ENCODE measurements around the gene UBA3. TPM values are rescaled to one million over a fixed set of nuclear protein-coding genes. Genes with fewer than 3 reads are reported as not detected.

The UBA3 gene
- total and polyA plus RNA-seq, 2 donors (not counting 3 experiments of a cell fraction or from before 2014, with no cell fraction given), result 39.4 to 84.6 TPM

- ChIA-PET CTCF (interaction anchor here (1.1 kb wide), 1 partner anchor 12 kb away, joined by 3 read pairs; no protein-coding TSS in a partner anchor), POLR2A (interaction anchor here (0.7 kb wide), 1 partner anchor 66 kb away, joined by 4 read pairs; the partner anchor contains the start of gene EOGT)
- intact Hi-C loops (cut with micrococcal nuclease), result loop anchor here (1.0 kb wide), 1 partner anchor 27 kb away; the partner anchor contains the start of gene TMF1
- FAIRE-seq (peak; percentile 31), DNase-seq (ENCODE audit: low read depth, low spot score) (peak; percentile 38)
- dilution Hi-C loops (cut with MboI; ENCODE audit: extremely low pct_ligation_motif_present, low sequenced_read_pairs), result no loop called here
- Histone ChIP-seq H3K27me3 (ENCODE audit: control insufficient read depth in 2 of 2, insufficient read depth in 2 of 2, low read length in 2 of 2) (no peaks in the 10 kb centered on the region), H3K9me1 (replicated peaks; ENCODE audit: control insufficient read depth, extremely low read depth, insufficient read depth, low read length) (no peaks in the 10 kb centered on the region), H3K9me3 (replicated peaks; ENCODE audit: control insufficient read depth, insufficient read depth, low read length) (no peaks in the 10 kb centered on the region), H3K36me3 (ENCODE audit: control insufficient read depth in 2 of 2, extremely low read depth in 1 of 2, insufficient read depth in 2 of 2, low read length in 2 of 2) (peaks cover 0 to 2% of the 10 kb centered on the region in 2 experiments), H3K4me3 (replicated peaks in 1 of 3; ENCODE audit: insufficient read depth in 1 of 3, low read depth in 1 of 3, low read length in 3 of 3) (peak overlapping the region; percentile 44 to 95 (median 92)), H3K27ac (ENCODE audit: insufficient read depth, low read depth, low read length) (peak overlapping the region; percentile 13), H3K9ac (replicated peaks; ENCODE audit: extremely low read depth, insufficient read depth, low read length) (peak overlapping the region; percentile 61), H4K20me1 (replicated peaks; ENCODE audit: control insufficient read depth, extremely low read depth, insufficient read depth, low read length) (no peaks in the 10 kb centered on the region), H3K4me2 (ENCODE audit: insufficient read depth, low read length) (peak overlapping the region; percentile 96), H3K4me1 (ENCODE audit: control insufficient read depth, extremely low read depth, insufficient read depth, low read length) (peaks cover 54% of the 10 kb centered on the region), H2AFZ (ENCODE audit: low read depth, low read length) (peak overlapping the region; percentile 23), H3K79me2 (ENCODE audit: control insufficient read depth, insufficient read depth, low read length) (peaks cover 28% of the 10 kb centered on the region)
- TF ChIP-seq GATA2 (IDR thresholded peaks at IDR 0.05; ENCODE audit: insufficient read depth, insufficient read length, low read depth, low read length) (no peak), FOS (IDR thresholded peaks at IDR 0.05; ENCODE audit: borderline replicate concordance, insufficient read depth, low read length) (no peak), POLR2AphosphoS5 (IDR thresholded peaks at IDR 0.05; ENCODE audit: insufficient read depth, low read depth, low read length) (no peak), JUN (IDR thresholded peaks at IDR 0.05; ENCODE audit: borderline replicate concordance, insufficient read depth, insufficient read length, low read depth) (no peak)
- TSS peak; percentile 54 for BruUV-seq (replicated peaks)
These were observed 651 bp downstream of the UBA3 start for GRCh38 chr3:69079269-69080159.

- BruUV-seq (replicated peaks), result no TSS peak
- Histone ChIP-seq H2AFZ (ENCODE audit: low read depth, low read length) (no peak overlapping the region), H3K27ac (ENCODE audit: insufficient read depth, low read depth, low read length) (no peak overlapping the region), H3K4me3 (replicated peaks in 1 of 3; ENCODE audit: insufficient read depth in 1 of 3, low read depth in 1 of 3, low read length in 3 of 3) (no peak overlapping the region), H3K79me2 (ENCODE audit: control insufficient read depth, insufficient read depth, low read length) (peaks cover 17% of the 10 kb centered on the region), H3K9ac (replicated peaks; ENCODE audit: extremely low read depth, insufficient read depth, low read length) (no peak overlapping the region), H3K36me3 (ENCODE audit: control insufficient read depth in 2 of 2, extremely low read depth in 1 of 2, insufficient read depth in 2 of 2, low read length in 2 of 2) (peaks cover 2 to 4% of the 10 kb centered on the region in 2 experiments), H3K4me2 (ENCODE audit: insufficient read depth, low read length) (no peak overlapping the region), H3K4me1 (ENCODE audit: control insufficient read depth, extremely low read depth, insufficient read depth, low read length) (peaks cover 3% of the 10 kb centered on the region), H3K27me3 (ENCODE audit: control insufficient read depth in 2 of 2, insufficient read depth in 2 of 2, low read length in 2 of 2) (no peaks in the 10 kb centered on the region), H3K9me3 (replicated peaks; ENCODE audit: control insufficient read depth, insufficient read depth, low read length) (no peaks in the 10 kb centered on the region), H4K20me1 (replicated peaks; ENCODE audit: control insufficient read depth, extremely low read depth, insufficient read depth, low read length) (no peaks in the 10 kb centered on the region), H3K9me1 (replicated peaks; ENCODE audit: control insufficient read depth, extremely low read depth, insufficient read depth, low read length) (no peaks in the 10 kb centered on the region)
- DNase-seq (ENCODE audit: low read depth, low spot score) (no peak), FAIRE-seq (no peak)
- CTCF ChIA-PET, result no interaction called here
- intact Hi-C loops (cut with micrococcal nuclease) (no loop called here), dilution Hi-C loops (cut with MboI; ENCODE audit: extremely low pct_ligation_motif_present, low sequenced_read_pairs) (no loop called here)
- POLR2A ChIA-PET, result no interaction called here
- TF ChIP-seq GATA2 (IDR thresholded peaks at IDR 0.05; ENCODE audit: insufficient read depth, insufficient read length, low read depth, low read length) (no peak), POLR2AphosphoS5 (IDR thresholded peaks at IDR 0.05; ENCODE audit: insufficient read depth, low read depth, low read length) (no peak), EZH2 (IDR thresholded peaks at IDR 0.05; ENCODE audit: borderline replicate concordance, low read depth, low read length, severe bottlenecking) (no peak), JUN (IDR thresholded peaks at IDR 0.05; ENCODE audit: borderline replicate concordance, insufficient read depth, insufficient read length, low read depth) (no peak), POLR2A (IDR thresholded peaks at IDR 0.05; ENCODE audit: low read depth, low read length) (no peak), MYC (IDR thresholded peaks at IDR 0.05; ENCODE audit: low read depth, low read length) (no peak), FOS (IDR thresholded peaks at IDR 0.05; ENCODE audit: borderline replicate concordance, insufficient read depth, low read length) (no peak)
- TF ChIP-seq, protein P1, sequence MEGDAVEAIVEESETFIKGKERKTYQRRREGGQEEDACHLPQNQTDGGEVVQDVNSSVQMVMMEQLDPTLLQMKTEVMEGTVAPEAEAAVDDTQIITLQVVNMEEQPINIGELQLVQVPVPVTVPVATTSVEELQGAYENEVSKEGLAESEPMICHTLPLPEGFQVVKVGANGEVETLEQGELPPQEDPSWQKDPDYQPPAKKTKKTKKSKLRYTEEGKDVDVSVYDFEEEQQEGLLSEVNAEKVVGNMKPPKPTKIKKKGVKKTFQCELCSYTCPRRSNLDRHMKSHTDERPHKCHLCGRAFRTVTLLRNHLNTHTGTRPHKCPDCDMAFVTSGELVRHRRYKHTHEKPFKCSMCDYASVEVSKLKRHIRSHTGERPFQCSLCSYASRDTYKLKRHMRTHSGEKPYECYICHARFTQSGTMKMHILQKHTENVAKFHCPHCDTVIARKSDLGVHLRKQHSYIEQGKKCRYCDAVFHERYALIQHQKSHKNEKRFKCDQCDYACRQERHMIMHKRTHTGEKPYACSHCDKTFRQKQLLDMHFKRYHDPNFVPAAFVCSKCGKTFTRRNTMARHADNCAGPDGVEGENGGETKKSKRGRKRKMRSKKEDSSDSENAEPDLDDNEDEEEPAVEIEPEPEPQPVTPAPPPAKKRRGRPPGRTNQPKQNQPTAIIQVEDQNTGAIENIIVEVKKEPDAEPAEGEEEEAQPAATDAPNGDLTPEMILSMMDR (IDR thresholded peaks at IDR 0.05; ENCODE audit: extremely low read depth in 1 of 2, insufficient read depth in 1 of 2, low read depth in 1 of 2, low read length in 2 of 2), result no peak
- TF ChIP-seq, protein P2, sequence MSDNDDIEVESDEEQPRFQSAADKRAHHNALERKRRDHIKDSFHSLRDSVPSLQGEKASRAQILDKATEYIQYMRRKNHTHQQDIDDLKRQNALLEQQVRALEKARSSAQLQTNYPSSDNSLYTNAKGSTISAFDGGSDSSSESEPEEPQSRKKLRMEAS (IDR thresholded peaks at IDR 0.05; ENCODE audit: insufficient read depth, insufficient read length), result no peak
These were observed 7.2 kb downstream of the UBA3 start for GRCh38 chr3:69072928-69073327.

Data from endothelial cell of umbilical vein (primary cell).